Transverse colon (tissue), 4 donors: ENCODE data around the gene SAPCD1.
A peak's percentile ranks its signal among the peaks of the same experiment; 100 is the strongest.

Source experiments
- POLR2AphosphoS5 ChIP-seq, 3 donors: sonication (generic); formaldehyde crosslinking; IDR thresholded peaks; one replicate each; pipeline ENCODE4 v1.6.1; 2016; ENCODE audit warnings: antibody characterized with exemption in 3 of 3
- TF ChIP-seq, protein P1 (sequence below), 5 experiments: fragments of 200-600 bp in 3 of 5; fragments of 450-650 bp in 2 of 5; sonication (generic) in 3 of 5; IDR thresholded peaks; 1 replicate in 2 of 5; 2 replicates in 3 of 5; pipeline ENCODE4 v1.5.1; 2016 to 2017; ENCODE audit warnings: antibody characterized with exemption in 5 of 5, inconsistent platforms in 3 of 5, mild to moderate bottlenecking in 2 of 5, moderate library complexity in 1 of 5

DNA sequence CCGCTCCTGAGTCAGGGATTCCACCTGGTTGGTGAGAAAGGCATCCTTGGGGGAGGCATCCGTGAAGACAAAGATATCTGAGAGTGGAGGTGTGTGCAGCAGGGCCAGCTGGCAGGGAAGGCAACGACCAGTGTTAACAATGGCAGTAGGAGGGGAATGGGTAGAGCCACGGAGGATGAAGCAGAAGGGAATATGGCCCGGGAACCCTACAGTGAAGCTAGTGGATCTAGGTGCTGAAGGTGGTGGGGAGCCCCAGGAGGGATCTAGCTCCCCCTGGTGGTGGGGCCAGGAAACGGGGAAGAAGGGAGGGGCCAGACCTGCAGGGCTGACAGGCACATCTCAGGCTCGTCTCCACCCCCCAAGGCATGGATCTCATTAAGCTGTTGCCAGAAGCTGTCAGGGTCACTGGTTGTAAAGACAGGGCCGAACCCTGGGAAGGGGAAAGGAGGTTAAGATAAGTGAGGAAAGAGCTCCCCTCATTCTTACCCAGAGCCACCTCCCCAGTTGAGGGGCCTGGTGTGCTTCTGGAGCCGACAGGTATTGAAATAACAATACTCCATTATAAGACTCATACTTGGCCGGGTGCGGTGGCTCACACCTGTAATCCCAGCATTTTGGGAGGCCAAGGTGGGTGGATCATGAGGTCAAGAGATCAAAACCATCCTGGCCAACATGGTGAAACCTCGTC, 7.4 kb downstream of the SAPCD1 start:
- peak in 1 of 3 donors; percentile 2 for TF ChIP-seq POLR2AphosphoS5 (IDR thresholded peaks at IDR 0.05)
- TF ChIP-seq, protein P1, sequence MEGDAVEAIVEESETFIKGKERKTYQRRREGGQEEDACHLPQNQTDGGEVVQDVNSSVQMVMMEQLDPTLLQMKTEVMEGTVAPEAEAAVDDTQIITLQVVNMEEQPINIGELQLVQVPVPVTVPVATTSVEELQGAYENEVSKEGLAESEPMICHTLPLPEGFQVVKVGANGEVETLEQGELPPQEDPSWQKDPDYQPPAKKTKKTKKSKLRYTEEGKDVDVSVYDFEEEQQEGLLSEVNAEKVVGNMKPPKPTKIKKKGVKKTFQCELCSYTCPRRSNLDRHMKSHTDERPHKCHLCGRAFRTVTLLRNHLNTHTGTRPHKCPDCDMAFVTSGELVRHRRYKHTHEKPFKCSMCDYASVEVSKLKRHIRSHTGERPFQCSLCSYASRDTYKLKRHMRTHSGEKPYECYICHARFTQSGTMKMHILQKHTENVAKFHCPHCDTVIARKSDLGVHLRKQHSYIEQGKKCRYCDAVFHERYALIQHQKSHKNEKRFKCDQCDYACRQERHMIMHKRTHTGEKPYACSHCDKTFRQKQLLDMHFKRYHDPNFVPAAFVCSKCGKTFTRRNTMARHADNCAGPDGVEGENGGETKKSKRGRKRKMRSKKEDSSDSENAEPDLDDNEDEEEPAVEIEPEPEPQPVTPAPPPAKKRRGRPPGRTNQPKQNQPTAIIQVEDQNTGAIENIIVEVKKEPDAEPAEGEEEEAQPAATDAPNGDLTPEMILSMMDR (IDR thresholded peaks at IDR 0.05) = peak; percentile 83 to 95 (median 90)
